Measurements from ENCODE around the gene CDKN3.

DNA sequence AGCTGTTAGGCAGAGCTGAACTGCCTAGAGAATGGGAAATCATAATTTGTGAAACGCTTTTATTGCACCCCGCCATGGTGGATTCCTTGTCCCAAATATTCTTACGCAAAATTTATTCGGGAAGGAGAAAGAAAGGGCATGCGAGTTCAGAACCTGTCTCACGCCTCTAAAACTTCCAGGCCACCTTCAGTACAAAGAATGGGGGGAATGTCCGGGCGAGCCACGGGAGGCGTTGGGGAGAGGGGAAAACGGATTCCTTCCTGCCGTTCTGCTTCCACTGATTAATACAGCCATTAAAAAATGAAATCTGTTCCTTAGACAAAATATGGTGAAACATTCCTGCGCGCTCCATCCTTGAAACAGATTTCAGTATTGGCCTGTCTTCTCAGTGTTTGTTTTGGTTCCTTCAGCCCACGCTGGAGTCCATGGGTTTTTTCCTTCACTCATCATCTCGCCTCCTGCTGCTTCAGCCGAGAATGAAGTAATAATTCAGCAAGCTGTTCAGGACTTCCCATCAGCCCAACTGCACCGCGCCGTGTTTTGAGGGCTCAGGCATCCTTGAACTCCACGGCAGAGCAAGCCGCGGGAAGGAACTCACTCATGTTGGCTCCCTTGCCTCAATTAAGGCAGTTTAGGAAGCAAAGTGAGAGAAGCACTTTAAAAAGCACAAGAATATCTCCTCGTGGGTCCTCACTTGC lies 47.7 kb upstream of the CDKN3 start:
- no peak for TF ChIP-seq TAF1 (IDR thresholded peaks at IDR 0.05; ENCODE audit: low read depth, low read length)
- no peak for TF ChIP-seq POLR2AphosphoS5 (IDR thresholded peaks at IDR 0.05; ENCODE audit: low read depth, low read length)
- TF ChIP-seq POLR2A (IDR thresholded peaks at IDR 0.05; ENCODE audit: low read depth, low read length) = no peak

Measured in GM12891 (cell line).